Measurements from ENCODE around the gene SV2B. TPM values are rescaled to one million over a fixed set of nuclear protein-coding genes. Genes with fewer than 3 reads are reported as not detected.

Gene SV2B
- total RNA-seq, 2 experiments from 2014 or later = not detected

DNA sequence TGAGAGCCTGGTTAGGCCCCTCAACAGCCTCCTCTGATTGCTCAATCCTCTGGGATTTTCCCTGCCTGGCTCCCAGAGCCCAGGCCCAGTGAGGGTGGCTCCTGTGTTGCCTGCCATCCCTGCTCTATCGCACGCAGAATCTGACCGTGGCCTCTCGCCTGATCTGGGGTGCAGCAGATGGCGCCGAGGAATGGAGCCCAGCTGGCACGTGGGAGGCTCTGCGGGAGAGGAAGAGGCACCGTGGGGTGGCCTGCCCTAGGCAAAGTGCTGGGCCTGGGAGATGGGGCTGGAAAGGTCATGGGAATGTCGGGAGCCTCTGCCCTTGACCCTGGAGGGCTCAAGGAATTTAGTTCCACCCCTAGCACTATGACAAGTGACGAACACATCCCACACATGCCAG is 10.3 kb downstream of the SV2B start:
- Histone ChIP-seq H3K4me3 (ENCODE audit: low read length) (no peak overlapping the region), H3K27me3 (ENCODE audit: control insufficient read depth in 1 of 2, insufficient read depth in 2 of 2, low read length in 2 of 2) (peaks cover 24 to 51% of the 10 kb centered on the region in 2 experiments), H3K9me3 (ENCODE audit: control insufficient read depth in 1 of 2, insufficient read depth in 1 of 2, low read length in 2 of 2) (no peaks in the 10 kb centered on the region), H3K4me1 (ENCODE audit: insufficient read depth, low read length) (no peaks in the 10 kb centered on the region), H3K27ac (ENCODE audit: low read depth in 1 of 2, low read length in 2 of 2) (no peak overlapping the region), H3K36me3 (ENCODE audit: insufficient read depth, low read length) (no peaks in the 10 kb centered on the region)
- H3K4me1 Mint-ChIP-seq (ENCODE audit: low read depth) = no peaks in the 10 kb centered on the region
- H3K36me3 Mint-ChIP-seq (ENCODE audit: low read depth) = no peaks in the 10 kb centered on the region
- TF ChIP-seq, protein P1, sequence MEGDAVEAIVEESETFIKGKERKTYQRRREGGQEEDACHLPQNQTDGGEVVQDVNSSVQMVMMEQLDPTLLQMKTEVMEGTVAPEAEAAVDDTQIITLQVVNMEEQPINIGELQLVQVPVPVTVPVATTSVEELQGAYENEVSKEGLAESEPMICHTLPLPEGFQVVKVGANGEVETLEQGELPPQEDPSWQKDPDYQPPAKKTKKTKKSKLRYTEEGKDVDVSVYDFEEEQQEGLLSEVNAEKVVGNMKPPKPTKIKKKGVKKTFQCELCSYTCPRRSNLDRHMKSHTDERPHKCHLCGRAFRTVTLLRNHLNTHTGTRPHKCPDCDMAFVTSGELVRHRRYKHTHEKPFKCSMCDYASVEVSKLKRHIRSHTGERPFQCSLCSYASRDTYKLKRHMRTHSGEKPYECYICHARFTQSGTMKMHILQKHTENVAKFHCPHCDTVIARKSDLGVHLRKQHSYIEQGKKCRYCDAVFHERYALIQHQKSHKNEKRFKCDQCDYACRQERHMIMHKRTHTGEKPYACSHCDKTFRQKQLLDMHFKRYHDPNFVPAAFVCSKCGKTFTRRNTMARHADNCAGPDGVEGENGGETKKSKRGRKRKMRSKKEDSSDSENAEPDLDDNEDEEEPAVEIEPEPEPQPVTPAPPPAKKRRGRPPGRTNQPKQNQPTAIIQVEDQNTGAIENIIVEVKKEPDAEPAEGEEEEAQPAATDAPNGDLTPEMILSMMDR (IDR thresholded peaks at IDR 0.05) = no peak
- ATAC-seq (ENCODE audit: poor library complexity) (no peak), DNase-seq (no peak)
- no peak overlapping the region for H3K4me3 Mint-ChIP-seq
- POLR2A ChIA-PET = no interaction called here
- H3K27me3 Mint-ChIP-seq = peaks cover 52% of the 10 kb centered on the region
- H3K27ac Mint-ChIP-seq = no peak overlapping the region
- CTCF ChIA-PET = no interaction called here
- intact Hi-C loops (cut with DNase I, micrococcal nuclease) = no loop called here
- H3K9me3 Mint-ChIP-seq = no peaks in the 10 kb centered on the region

DNA sequence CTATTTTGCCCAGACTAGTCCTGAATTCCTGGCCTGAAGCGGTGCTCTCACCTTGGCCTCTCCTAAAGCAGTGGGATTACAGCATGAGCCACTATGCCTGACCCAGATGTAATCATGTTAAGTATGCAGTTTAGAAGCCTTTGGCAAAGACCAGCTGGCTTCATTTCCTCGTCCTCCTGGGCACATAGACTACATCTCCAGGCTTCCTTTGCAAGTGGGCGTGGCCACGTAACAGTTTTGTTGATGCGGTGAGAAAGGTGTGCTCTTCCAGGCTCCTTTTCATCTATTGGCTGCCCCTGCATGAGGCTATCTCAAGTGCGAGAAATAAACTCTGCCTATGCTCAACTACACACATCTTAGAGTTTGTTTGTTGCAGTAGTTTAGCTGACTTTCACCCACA is 13.0 kb downstream of the SV2B start:
- no peak for ATAC-seq (ENCODE audit: poor library complexity)
- Mint-ChIP-seq H3K4me1 (ENCODE audit: low read depth) (no peaks in the 10 kb centered on the region), H3K9me3 (no peaks in the 10 kb centered on the region), H3K4me3 (no peak overlapping the region), H3K27me3 (peaks cover 53% of the 10 kb centered on the region), H3K27ac (no peak overlapping the region), H3K36me3 (ENCODE audit: low read depth) (no peaks in the 10 kb centered on the region)
- intact Hi-C loops (cut with DNase I, micrococcal nuclease) = no loop called here
- Histone ChIP-seq H3K27ac (ENCODE audit: low read depth in 1 of 2, low read length in 2 of 2) (no peak overlapping the region), H3K4me1 (ENCODE audit: insufficient read depth, low read length) (no peaks in the 10 kb centered on the region), H3K4me3 (ENCODE audit: low read length) (no peak overlapping the region), H3K27me3 (ENCODE audit: control insufficient read depth in 1 of 2, insufficient read depth in 2 of 2, low read length in 2 of 2) (peaks cover 23 to 46% of the 10 kb centered on the region in 2 experiments), H3K9me3 (ENCODE audit: control insufficient read depth in 1 of 2, insufficient read depth in 1 of 2, low read length in 2 of 2) (no peaks in the 10 kb centered on the region), H3K36me3 (ENCODE audit: insufficient read depth, low read length) (no peaks in the 10 kb centered on the region)
- ChIA-PET POLR2A (no interaction called here), CTCF (no interaction called here)
- TF ChIP-seq, protein P1 (IDR thresholded peaks at IDR 0.05) = no peak
- DNase-seq = no peak

DNA sequence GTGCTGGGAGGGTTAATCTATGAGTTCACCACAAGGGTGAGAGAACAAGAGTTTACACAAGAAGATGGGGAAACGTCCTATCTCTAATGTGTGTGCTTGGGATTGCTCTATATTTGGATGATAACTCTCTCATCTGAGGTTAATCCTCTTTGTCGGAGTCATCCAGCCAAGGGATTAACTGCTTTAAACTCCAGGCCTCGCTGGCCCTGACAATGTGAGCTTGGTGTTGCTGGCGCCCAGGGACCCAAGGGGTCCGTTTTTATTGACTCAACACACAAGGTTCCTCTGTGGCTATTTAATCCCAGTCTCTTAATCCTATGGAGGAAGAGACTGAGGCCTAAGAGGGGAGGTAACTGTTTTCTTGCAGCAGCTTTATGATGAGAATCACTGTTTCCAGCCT is 14.2 kb downstream of the SV2B start:
- H3K27me3 Mint-ChIP-seq = peaks cover 48% of the 10 kb centered on the region
- no peak for ATAC-seq (ENCODE audit: poor library complexity)
- CTCF ChIA-PET = no interaction called here

More for the DNA sequence above, 14.2 kb downstream of the SV2B start:
- POLR2A ChIA-PET = no interaction called here
- H3K4me1 ChIP-seq (ENCODE audit: insufficient read depth, low read length) = no peaks in the 10 kb centered on the region
- no peaks in the 10 kb centered on the region for H3K9me3 ChIP-seq (ENCODE audit: control insufficient read depth in 1 of 2, insufficient read depth in 1 of 2, low read length in 2 of 2)
- H3K4me1 Mint-ChIP-seq (ENCODE audit: low read depth) = no peaks in the 10 kb centered on the region
- TF ChIP-seq, protein P1 (IDR thresholded peaks at IDR 0.05) = no peak
- no peak overlapping the region for H3K4me3 Mint-ChIP-seq
- H3K9me3 Mint-ChIP-seq = no peaks in the 10 kb centered on the region
- DNase-seq = no peak
- H3K27me3 ChIP-seq (ENCODE audit: control insufficient read depth in 1 of 2, insufficient read depth in 2 of 2, low read length in 2 of 2) = peaks cover 19 to 44% of the 10 kb centered on the region in 2 experiments
- no peak overlapping the region for H3K27ac Mint-ChIP-seq
- H3K36me3 ChIP-seq (ENCODE audit: insufficient read depth, low read length) = no peaks in the 10 kb centered on the region
- H3K36me3 Mint-ChIP-seq (ENCODE audit: low read depth) = no peaks in the 10 kb centered on the region
- H3K27ac ChIP-seq (ENCODE audit: low read depth in 1 of 2, low read length in 2 of 2) = no peak overlapping the region
- H3K4me3 ChIP-seq (ENCODE audit: low read length) = no peak overlapping the region
- intact Hi-C loops (cut with DNase I, micrococcal nuclease) = no loop called here

Data from CD4-positive, alpha-beta T cell (primary cell).